H9 (cell line): Measurements from ENCODE around the gene ATP2A2. TPM values are rescaled to one million over a fixed set of nuclear protein-coding genes. Genes with fewer than 3 reads are reported as not detected.

ENCODE experiments used
- DNase-seq: peaks from one replicate; pipeline ENCODE4 v3.0.0-alpha.2; 2017
- H2AFZ ChIP-seq: one replicate; pipeline ENCODE4 v1.6.1; 2013; ENCODE audit warnings: mild to moderate bottlenecking, low read length, control low read depth, moderate library complexity
- H2AK5ac ChIP-seq: 2 replicates; pipeline ENCODE4 v1.6.1; 2013; ENCODE audit warnings: low read length, control low read depth, mixed read lengths; ENCODE audit not compliant: insufficient read length
- H2BK120ac ChIP-seq: one replicate; pipeline ENCODE4 v1.6.1; 2013; ENCODE audit warnings: low read depth, mild to moderate bottlenecking, low read length, control low read depth, inconsistent platforms; ENCODE audit not compliant: poor library complexity, severe bottlenecking
- H2BK12ac ChIP-seq: 2 replicates; pipeline ENCODE4 v1.6.1; 2013; ENCODE audit warnings: low read length, control low read depth, mixed read lengths, low read depth; ENCODE audit not compliant: insufficient read length
- H2BK15ac ChIP-seq: 2 replicates; pipeline ENCODE4 v1.6.1; 2013; ENCODE audit warnings: low read depth, low read length, control low read depth
- H2BK20ac ChIP-seq: one replicate; pipeline ENCODE4 v1.6.1; 2013; ENCODE audit warnings: low read depth, mild to moderate bottlenecking, low read length, control low read depth, inconsistent platforms; ENCODE audit not compliant: poor library complexity, severe bottlenecking
- H2BK5ac ChIP-seq: 2 replicates; pipeline ENCODE4 v1.6.1; 2013; ENCODE audit warnings: low read length, control low read depth, mixed read lengths; ENCODE audit not compliant: insufficient read length
- H3K14ac ChIP-seq: 2 replicates; pipeline ENCODE4 v1.6.1; 2013; ENCODE audit warnings: low read length, control low read depth; ENCODE audit not compliant: insufficient read depth
- H3K18ac ChIP-seq: 2 replicates; pipeline ENCODE4 v1.6.1; 2013; ENCODE audit warnings: low read depth, mild to moderate bottlenecking, mixed read lengths, low read length, control low read depth; ENCODE audit not compliant: insufficient read length
- H3K23ac ChIP-seq: 2 replicates; pipeline ENCODE4 v1.6.1; 2013; ENCODE audit warnings: low read length, control low read depth, mixed read lengths, low read depth; ENCODE audit not compliant: insufficient read length
- H3K23me2 ChIP-seq: 2 replicates; pipeline ENCODE4 v1.6.1; 2013; ENCODE audit warnings: low read depth, mild to moderate bottlenecking, mixed read lengths, low read length, control low read depth; ENCODE audit not compliant: insufficient read length, poor library complexity, severe bottlenecking
- H3K27ac ChIP-seq: 2 replicates; pipeline ENCODE4 v1.5.1; 2013; ENCODE audit warnings: low read length, control low read depth, mixed read lengths, low read depth; ENCODE audit not compliant: insufficient read length
- H3K27me3 ChIP-seq: 2 replicates; pipeline ENCODE4 v1.6.1; 2013; ENCODE audit warnings: low read length, control low read depth, inconsistent platforms; ENCODE audit not compliant: insufficient read depth
- H3K4ac ChIP-seq: 2 replicates; pipeline ENCODE4 v1.6.1; 2013; ENCODE audit warnings: low read depth, mild to moderate bottlenecking, control low read depth, inconsistent platforms, low read length, moderate library complexity
- H3K4me1 ChIP-seq: 2 replicates; pipeline ENCODE4 v1.6.1; 2013; ENCODE audit warnings: low read length, control low read depth, inconsistent platforms; ENCODE audit not compliant: insufficient read depth
- H3K4me2 ChIP-seq: 2 replicates; pipeline ENCODE4 v1.6.1; 2013; ENCODE audit warnings: low read length, control low read depth, mixed read lengths; ENCODE audit not compliant: insufficient read length, insufficient read depth
- H3K56ac ChIP-seq: 2 replicates; pipeline ENCODE4 v1.6.1; 2013; ENCODE audit warnings: low read depth, mild to moderate bottlenecking, mixed read lengths, low read length, control low read depth; ENCODE audit not compliant: insufficient read length
- H3K79me1 ChIP-seq: 2 replicates; pipeline ENCODE4 v1.6.1; 2013; ENCODE audit warnings: low read depth, mild to moderate bottlenecking, moderate library complexity, low read length, control low read depth, inconsistent platforms; ENCODE audit not compliant: insufficient read depth, poor library complexity, severe bottlenecking
- H3K79me2 ChIP-seq: 2 replicates; pipeline ENCODE4 v1.6.1; 2013; ENCODE audit warnings: low read length, control low read depth, inconsistent platforms; ENCODE audit not compliant: insufficient read depth
- H3K9ac ChIP-seq: 2 replicates; pipeline ENCODE4 v1.6.1; 2013; ENCODE audit warnings: low read length, control low read depth, mixed read lengths; ENCODE audit not compliant: insufficient read length; ENCODE audit errors: extremely low read depth
- H3K9me3 ChIP-seq: one replicate; pipeline ENCODE4 v1.6.1; 2013; ENCODE audit warnings: low read depth, low read length, inconsistent platforms; ENCODE audit not compliant: control insufficient read depth
- H3T11ph ChIP-seq: one replicate; pipeline ENCODE4 v1.6.1; 2013; ENCODE audit warnings: mild to moderate bottlenecking, low read length, control low read depth, inconsistent platforms
- H4K20me1 ChIP-seq: one replicate; pipeline ENCODE4 v1.6.1; 2013; ENCODE audit not compliant: control insufficient read depth, insufficient read length, insufficient read depth
- H4K5ac ChIP-seq: 2 replicates; pipeline ENCODE4 v1.6.1; 2013; ENCODE audit warnings: low read depth, mild to moderate bottlenecking, mixed read lengths, low read length, control low read depth; ENCODE audit not compliant: insufficient read length
- H4K8ac ChIP-seq: replicated peaks from 2 replicates; pipeline ENCODE4 v1.6.1; 2013; ENCODE audit warnings: low read length, control low read depth, mixed read lengths, low read depth; ENCODE audit not compliant: insufficient read length
- H4K91ac ChIP-seq: 2 replicates; pipeline ENCODE4 v1.6.1; 2013; ENCODE audit warnings: low read depth, mild to moderate bottlenecking, moderate library complexity, mixed read lengths, low read length, control low read depth; ENCODE audit not compliant: insufficient read length
- H3K27ac Mint-ChIP-seq, 3 experiments: 2 replicates in 2 of 3; 3 replicates in 1 of 3; pipeline ENCODE4 v1.8.0; 2020 to 2021; ENCODE audit warnings: mixed read lengths in 3 of 3, mild to moderate bottlenecking in 1 of 3, moderate library complexity in 1 of 3
- H3K27me3 Mint-ChIP-seq: 2 replicates; pipeline ENCODE4 v1.8.0; 2021; ENCODE audit warnings: low read depth, mild to moderate bottlenecking, moderate library complexity, mixed read lengths
- H3K36me3 Mint-ChIP-seq, 3 experiments: 2 replicates in 2 of 3; 3 replicates in 1 of 3; pipeline ENCODE4 v1.8.0; 2020 to 2021; ENCODE audit warnings: low read depth in 3 of 3, mixed read lengths in 3 of 3; ENCODE audit not compliant: insufficient read depth in 1 of 3
- H3K4me1 Mint-ChIP-seq, 2 experiments: 2 replicates each; pipeline ENCODE4 v1.8.0; 2020; ENCODE audit warnings: mixed read lengths in 2 of 2
- H3K4me3 Mint-ChIP-seq, 2 experiments: 2 replicates in 1 of 2; 3 replicates in 1 of 2; pipeline ENCODE4 v1.8.0; 2020 to 2021; ENCODE audit warnings: mild to moderate bottlenecking in 2 of 2, mixed read lengths in 2 of 2, moderate library complexity in 1 of 2
- H3K9me3 Mint-ChIP-seq, 2 experiments: 2 replicates in 1 of 2; 3 replicates in 1 of 2; pipeline ENCODE4 v1.8.0; 2020; ENCODE audit warnings: mild to moderate bottlenecking in 2 of 2, mixed read lengths in 2 of 2, moderate library complexity in 1 of 2
- CTCF ChIP-seq: fragments of 200-600 bp; sonication (generic); conservative IDR thresholded peaks from 3 replicates; pipeline ENCODE4 v1.8.0; 2021; ENCODE audit warnings: antibody characterized with exemption, mild to moderate bottlenecking
- WGBS: extraction: QIAGEN DNeasy Blood & Tissue Kit; methylation state at CpG from one replicate; pipeline ENCODE4 v1.1.7; 2013; ENCODE audit warnings: missing lambda C conversion rate, low lambda C conversion rate, mixed read lengths; ENCODE audit not compliant: insufficient read length; ENCODE audit errors: extremely low coverage; 5-methylcytosine and 5-hydroxymethylcytosine counted together
- total RNA-seq: library from RNA; stranded (reverse); gene quantifications from 2 replicates; pipeline ENCODE4 v1.2.1, GENCODE V29; 2021

The ATP2A2 gene
- total RNA-seq, 1 experiment from 2014 or later = 257 TPM

- H3K4me3 Mint-ChIP-seq = no peak overlapping the region
- TF ChIP-seq CTCF = no peak
- no peak overlapping the region for H3K4me2 ChIP-seq
- no peak overlapping the region for H2BK5ac ChIP-seq
- H3K27me3 Mint-ChIP-seq = no peaks in the 10 kb centered on the region
- H2AFZ ChIP-seq = no peak overlapping the region
- no peak overlapping the region for H4K8ac ChIP-seq
- peaks cover 43 to 85% (median 83%) of the 10 kb centered on the region in 3 experiments for H3K36me3 Mint-ChIP-seq
- WGBS = no CpG with 5 or more reads among the region's 3 CpGs
- DNase-seq = no peak
- H4K5ac ChIP-seq = no peak overlapping the region
- no peak overlapping the region for H3K4ac ChIP-seq
- H2AK5ac ChIP-seq = no peak overlapping the region
- no peak overlapping the region for H3K14ac ChIP-seq
- H2BK120ac ChIP-seq = no peak overlapping the region
- no peaks in the 10 kb centered on the region for H4K20me1 ChIP-seq
- no peaks in the 10 kb centered on the region for H3K9me3 Mint-ChIP-seq
- no peaks in the 10 kb centered on the region for H3K27me3 ChIP-seq
- no peak overlapping the region for H4K91ac ChIP-seq
- H3K4me1 ChIP-seq = 0 out of 2 replicates have a peak, but pooled peaks cover 3% of the 10 kb centered on the region
- H3K23ac ChIP-seq = no peak overlapping the region
- no peak overlapping the region for H3K27ac ChIP-seq
- no peak overlapping the region for H3T11ph ChIP-seq
- no peak overlapping the region for H2BK15ac ChIP-seq
- no peak overlapping the region for H2BK20ac ChIP-seq
- peak overlapping the region in 2 of 3 experiments; percentile 34 to 92; a peak in 3 of 7 replicates for H3K27ac Mint-ChIP-seq
- H3K9me3 ChIP-seq = no peaks in the 10 kb centered on the region
- H2BK12ac ChIP-seq = no peak overlapping the region
- no peaks in the 10 kb centered on the region for H3K23me2 ChIP-seq
- peaks cover 19 to 21% of the 10 kb centered on the region in 2 experiments for H3K4me1 Mint-ChIP-seq
- peaks cover 34% of the 10 kb centered on the region for H3K79me2 ChIP-seq
- H3K9ac ChIP-seq = no peak overlapping the region
- H3K18ac ChIP-seq = no peak overlapping the region
- H3K79me1 ChIP-seq = peaks cover 4% of the 10 kb centered on the region
- H3K56ac ChIP-seq = no peak overlapping the region
These were observed 8.1 kb downstream of the ATP2A2 start for GRCh38 chr12:110289044-110289710.
